HFF-Myc (cell line): Measurements from ENCODE around the gene APOO.

Experiments used
- DNase-seq: peaks from one replicate; pipeline ENCODE4 v3.0.0-alpha.2; 2011; ENCODE audit warnings: low read depth; ENCODE audit errors: extremely low read depth
- H3K4me3 ChIP-seq: replicated peaks from 2 replicates; pipeline ENCODE4 v1.5.1; 2011; ENCODE audit warnings: low read depth, mild to moderate bottlenecking, control low read depth, low read length
- TF ChIP-seq, protein P1 (sequence below): IDR thresholded peaks from 2 replicates; pipeline ENCODE4 v1.5.1; 2012; ENCODE audit warnings: mild to moderate bottlenecking, low read depth, low read length, control low read depth; ENCODE audit errors: missing control alignments

Gene APOO

DNA sequence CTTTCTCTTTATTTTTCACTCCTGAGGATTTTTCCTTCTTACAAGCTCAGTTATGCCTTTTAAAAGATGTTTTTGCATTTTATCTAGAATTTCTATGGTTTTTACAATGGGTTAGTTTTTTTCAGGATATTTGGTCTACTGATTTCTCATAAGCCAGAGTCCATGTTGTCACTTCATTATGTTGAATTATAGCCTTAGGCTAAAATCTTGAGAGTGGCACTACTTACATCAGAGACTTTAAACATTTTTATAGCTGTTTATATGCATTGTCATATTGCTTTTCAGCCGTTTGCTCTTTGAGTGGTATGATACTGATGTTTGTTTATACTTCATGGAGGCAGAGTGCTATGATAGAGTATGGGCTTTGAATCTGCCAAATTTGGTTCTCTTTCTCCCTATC lies 36.5 kb upstream of the APOO start:
- H3K4me3 ChIP-seq: no peak overlapping the region
- TF ChIP-seq, protein P1, sequence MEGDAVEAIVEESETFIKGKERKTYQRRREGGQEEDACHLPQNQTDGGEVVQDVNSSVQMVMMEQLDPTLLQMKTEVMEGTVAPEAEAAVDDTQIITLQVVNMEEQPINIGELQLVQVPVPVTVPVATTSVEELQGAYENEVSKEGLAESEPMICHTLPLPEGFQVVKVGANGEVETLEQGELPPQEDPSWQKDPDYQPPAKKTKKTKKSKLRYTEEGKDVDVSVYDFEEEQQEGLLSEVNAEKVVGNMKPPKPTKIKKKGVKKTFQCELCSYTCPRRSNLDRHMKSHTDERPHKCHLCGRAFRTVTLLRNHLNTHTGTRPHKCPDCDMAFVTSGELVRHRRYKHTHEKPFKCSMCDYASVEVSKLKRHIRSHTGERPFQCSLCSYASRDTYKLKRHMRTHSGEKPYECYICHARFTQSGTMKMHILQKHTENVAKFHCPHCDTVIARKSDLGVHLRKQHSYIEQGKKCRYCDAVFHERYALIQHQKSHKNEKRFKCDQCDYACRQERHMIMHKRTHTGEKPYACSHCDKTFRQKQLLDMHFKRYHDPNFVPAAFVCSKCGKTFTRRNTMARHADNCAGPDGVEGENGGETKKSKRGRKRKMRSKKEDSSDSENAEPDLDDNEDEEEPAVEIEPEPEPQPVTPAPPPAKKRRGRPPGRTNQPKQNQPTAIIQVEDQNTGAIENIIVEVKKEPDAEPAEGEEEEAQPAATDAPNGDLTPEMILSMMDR: no peak
- no peak for DNase-seq

GRCh38 chrX:23939203-23939602 lies 31.5 kb upstream of the APOO start:
- no peak for DNase-seq
- TF ChIP-seq, protein P1: no peak
- no peak overlapping the region for H3K4me3 ChIP-seq

DNA sequence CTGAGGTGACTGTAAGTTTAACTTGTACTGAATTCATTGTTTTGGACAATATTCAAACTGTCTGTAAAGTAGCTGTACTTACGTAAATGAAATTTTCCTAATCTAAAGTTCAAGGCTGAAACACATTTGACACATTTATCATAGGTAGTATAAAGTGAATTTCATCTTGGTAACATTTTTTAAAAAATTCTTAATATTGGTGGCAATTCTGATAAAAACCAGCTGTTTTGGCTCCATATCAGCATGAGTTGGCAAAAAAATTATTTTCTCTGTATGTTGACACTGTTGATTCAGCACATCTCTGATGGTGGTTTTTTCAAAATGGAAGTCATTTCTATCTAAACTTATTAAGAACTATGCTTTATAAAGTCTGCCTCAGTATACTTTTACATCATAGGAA lies 31.0 kb upstream of the APOO start:
- no peak for DNase-seq
- TF ChIP-seq, protein P1: no peak
- no peak overlapping the region for H3K4me3 ChIP-seq

DNA sequence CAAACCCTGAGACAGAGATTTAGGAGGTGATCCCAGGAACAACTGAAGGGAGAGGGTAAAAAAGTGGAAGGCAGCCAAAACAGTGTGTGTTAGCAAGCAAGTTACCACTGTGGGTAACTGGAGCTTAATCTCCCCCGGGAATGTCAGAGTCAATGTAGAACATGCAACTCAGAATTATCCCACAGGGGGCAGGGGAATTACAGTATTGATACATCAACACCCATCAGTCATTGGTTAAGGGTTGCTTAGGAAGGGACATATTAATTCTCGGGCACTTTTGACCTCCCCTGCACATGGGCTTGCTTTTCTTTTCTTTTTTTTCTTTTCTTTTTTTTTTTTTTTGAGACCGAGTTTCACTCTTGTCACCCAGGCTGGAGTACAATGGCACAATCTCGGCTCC lies 29.4 kb upstream of the APOO start:
- no peak for DNase-seq
- TF ChIP-seq, protein P1: no peak
- no peak overlapping the region for H3K4me3 ChIP-seq

GRCh38 chrX:23936180-23936579 lies 28.4 kb upstream of the APOO start:
- TF ChIP-seq, protein P1: no peak
- H3K4me3 ChIP-seq: no peak overlapping the region
- no peak for DNase-seq

- no peak overlapping the region for H3K4me3 ChIP-seq
- no peak for DNase-seq
- TF ChIP-seq, protein P1: no peak
Measured at GRCh38 chrX:23935106-23935505, 27.4 kb upstream of the APOO start.

- no peak overlapping the region for H3K4me3 ChIP-seq
- no peak for DNase-seq
- TF ChIP-seq, protein P1: no peak
Measured at GRCh38 chrX:23932046-23932445, 24.3 kb upstream of the APOO start.
